Measurements from ENCODE around the gene ZRANB3. TPM values are rescaled to one million over a fixed set of nuclear protein-coding genes. Genes with fewer than 3 reads are reported as not detected.

The ZRANB3 gene
- total and polyA plus RNA-seq, 10 of the 15 experiments (the other 5 are each of a cell fraction or from before 2014, with no cell fraction given): 5.6 to 11.4 (median 9.9) TPM

- TF ChIP-seq, protein P1, sequence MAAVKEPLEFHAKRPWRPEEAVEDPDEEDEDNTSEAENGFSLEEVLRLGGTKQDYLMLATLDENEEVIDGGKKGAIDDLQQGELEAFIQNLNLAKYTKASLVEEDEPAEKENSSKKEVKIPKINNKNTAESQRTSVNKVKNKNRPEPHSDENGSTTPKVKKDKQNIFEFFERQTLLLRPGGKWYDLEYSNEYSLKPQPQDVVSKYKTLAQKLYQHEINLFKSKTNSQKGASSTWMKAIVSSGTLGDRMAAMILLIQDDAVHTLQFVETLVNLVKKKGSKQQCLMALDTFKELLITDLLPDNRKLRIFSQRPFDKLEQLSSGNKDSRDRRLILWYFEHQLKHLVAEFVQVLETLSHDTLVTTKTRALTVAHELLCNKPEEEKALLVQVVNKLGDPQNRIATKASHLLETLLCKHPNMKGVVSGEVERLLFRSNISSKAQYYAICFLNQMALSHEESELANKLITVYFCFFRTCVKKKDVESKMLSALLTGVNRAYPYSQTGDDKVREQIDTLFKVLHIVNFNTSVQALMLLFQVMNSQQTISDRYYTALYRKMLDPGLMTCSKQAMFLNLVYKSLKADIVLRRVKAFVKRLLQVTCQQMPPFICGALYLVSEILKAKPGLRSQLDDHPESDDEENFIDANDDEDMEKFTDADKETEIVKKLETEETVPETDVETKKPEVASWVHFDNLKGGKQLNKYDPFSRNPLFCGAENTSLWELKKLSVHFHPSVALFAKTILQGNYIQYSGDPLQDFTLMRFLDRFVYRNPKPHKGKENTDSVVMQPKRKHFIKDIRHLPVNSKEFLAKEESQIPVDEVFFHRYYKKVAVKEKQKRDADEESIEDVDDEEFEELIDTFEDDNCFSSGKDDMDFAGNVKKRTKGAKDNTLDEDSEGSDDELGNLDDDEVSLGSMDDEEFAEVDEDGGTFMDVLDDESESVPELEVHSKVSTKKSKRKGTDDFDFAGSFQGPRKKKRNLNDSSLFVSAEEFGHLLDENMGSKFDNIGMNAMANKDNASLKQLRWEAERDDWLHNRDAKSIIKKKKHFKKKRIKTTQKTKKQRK (IDR thresholded peaks at IDR 0.05; ENCODE audit: low read depth, low read length): no peak
- no peak for TF ChIP-seq TCF3 (IDR thresholded peaks at IDR 0.05; ENCODE audit: borderline replicate concordance, insufficient read depth, low read depth, low read length)
- no peak for TF ChIP-seq ESRRA (IDR thresholded peaks at IDR 0.05; ENCODE audit: low read length)
- TF ChIP-seq, protein P2, sequence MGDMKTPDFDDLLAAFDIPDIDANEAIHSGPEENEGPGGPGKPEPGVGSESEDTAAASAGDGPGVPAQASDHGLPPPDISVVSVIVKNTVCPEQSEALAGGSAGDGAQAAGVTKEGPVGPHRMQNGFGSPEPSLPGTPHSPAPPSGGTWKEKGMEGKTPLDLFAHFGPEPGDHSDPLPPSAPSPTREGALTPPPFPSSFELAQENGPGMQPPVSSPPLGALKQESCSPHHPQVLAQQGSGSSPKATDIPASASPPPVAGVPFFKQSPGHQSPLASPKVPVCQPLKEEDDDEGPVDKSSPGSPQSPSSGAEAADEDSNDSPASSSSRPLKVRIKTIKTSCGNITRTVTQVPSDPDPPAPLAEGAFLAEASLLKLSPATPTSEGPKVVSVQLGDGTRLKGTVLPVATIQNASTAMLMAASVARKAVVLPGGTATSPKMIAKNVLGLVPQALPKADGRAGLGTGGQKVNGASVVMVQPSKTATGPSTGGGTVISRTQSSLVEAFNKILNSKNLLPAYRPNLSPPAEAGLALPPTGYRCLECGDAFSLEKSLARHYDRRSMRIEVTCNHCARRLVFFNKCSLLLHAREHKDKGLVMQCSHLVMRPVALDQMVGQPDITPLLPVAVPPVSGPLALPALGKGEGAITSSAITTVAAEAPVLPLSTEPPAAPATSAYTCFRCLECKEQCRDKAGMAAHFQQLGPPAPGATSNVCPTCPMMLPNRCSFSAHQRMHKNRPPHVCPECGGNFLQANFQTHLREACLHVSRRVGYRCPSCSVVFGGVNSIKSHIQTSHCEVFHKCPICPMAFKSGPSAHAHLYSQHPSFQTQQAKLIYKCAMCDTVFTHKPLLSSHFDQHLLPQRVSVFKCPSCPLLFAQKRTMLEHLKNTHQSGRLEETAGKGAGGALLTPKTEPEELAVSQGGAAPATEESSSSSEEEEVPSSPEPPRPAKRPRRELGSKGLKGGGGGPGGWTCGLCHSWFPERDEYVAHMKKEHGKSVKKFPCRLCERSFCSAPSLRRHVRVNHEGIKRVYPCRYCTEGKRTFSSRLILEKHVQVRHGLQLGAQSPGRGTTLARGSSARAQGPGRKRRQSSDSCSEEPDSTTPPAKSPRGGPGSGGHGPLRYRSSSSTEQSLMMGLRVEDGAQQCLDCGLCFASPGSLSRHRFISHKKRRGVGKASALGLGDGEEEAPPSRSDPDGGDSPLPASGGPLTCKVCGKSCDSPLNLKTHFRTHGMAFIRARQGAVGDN (IDR thresholded peaks at IDR 0.05): no peak
Measured at GRCh38 chr2:135230150-135230549, 300.9 kb downstream of the ZRANB3 start (continued).

DNA sequence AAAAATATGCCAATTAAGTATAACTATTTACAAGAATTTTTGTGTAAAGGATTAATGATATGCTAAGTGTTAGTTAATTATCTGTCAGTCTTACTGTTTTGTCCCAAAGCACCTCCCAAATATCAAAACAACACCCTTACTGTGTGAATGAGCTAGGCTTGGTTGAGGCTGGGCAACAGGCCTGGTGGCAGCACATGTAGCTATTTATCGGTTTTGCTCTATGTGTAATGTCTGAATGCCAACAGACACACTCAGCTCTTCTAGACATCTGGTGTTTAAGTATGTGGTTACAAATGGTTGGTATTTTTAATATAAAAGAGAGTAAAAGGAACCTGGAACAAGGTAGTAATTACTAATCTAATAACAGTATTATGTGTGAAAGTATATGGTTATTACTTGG is 303.6 kb downstream of the ZRANB3 start:
- no peak overlapping the region for H3K4me3 ChIP-seq
- ChIA-PET POLR2A (no interaction called here), CTCF (no interaction called here), SMC1A (ENCODE audit: uncharacterized antibody, unreplicated experiment) (interaction anchor here (1.0 kb wide), 1 partner anchor 238 kb away, joined by 3 read pairs; no protein-coding TSS in a partner anchor), RAD21 (ENCODE audit: unreplicated experiment) (no interaction called here)
- no TSS peak for BruUV-seq (replicated peaks)
- ATAC-seq (no peak), DNase-seq (ENCODE audit: low read depth, low spot score) (no peak), FAIRE-seq (peak; percentile 44)
- H4K20me1 ChIP-seq (ENCODE audit: control insufficient read depth, insufficient read depth): no peaks in the 10 kb centered on the region
- no peaks in the 10 kb centered on the region for H3K27me3 ChIP-seq (replicated peaks in 1 of 2; ENCODE audit: control insufficient read depth in 2 of 2, insufficient read depth in 2 of 2, low read length in 1 of 2)
- in situ Hi-C loops (cut with MboI) (no loop called here), intact Hi-C loops (cut with micrococcal nuclease; ENCODE audit: unreplicated experiment) (no loop called here)
- H3K4me1 ChIP-seq (ENCODE audit: control insufficient read depth, insufficient read depth, low read length): no peaks in the 10 kb centered on the region
- no peaks in the 10 kb centered on the region for H3K79me2 ChIP-seq (ENCODE audit: control insufficient read depth, insufficient read depth, low read length)
- WGBS (ENCODE audit: insufficient coverage, insufficient replicate concordance, low lambda C conversion rate, missing lambda C conversion rate): 100% methylated on average over 1 of the region's 1 CpG
- no peak overlapping the region for H3K9ac ChIP-seq (ENCODE audit: control insufficient read depth, insufficient read depth, low read length)
- no peaks in the 10 kb centered on the region for H3K9me3 ChIP-seq (replicated peaks; ENCODE audit: control insufficient read depth, insufficient read depth, low read length)
- no peak overlapping the region for H3K4me2 ChIP-seq (ENCODE audit: control insufficient read depth, insufficient read depth)
- H2AFZ ChIP-seq (ENCODE audit: control insufficient read depth, low read depth, low read length): no peak overlapping the region
- no peak overlapping the region for H3K27ac ChIP-seq (ENCODE audit: control insufficient read depth, insufficient read depth)
- peaks cover 0 to 2% of the 10 kb centered on the region in 2 experiments; a peak in 1 of 4 replicates for H3K36me3 ChIP-seq (ENCODE audit: control insufficient read depth in 2 of 2, insufficient read depth in 2 of 2, low read length in 1 of 2)
- TF ChIP-seq KLF5 (IDR thresholded peaks at IDR 0.05; ENCODE audit: partially characterized antibody) (no peak), SPI1 (IDR thresholded peaks at IDR 0.05; ENCODE audit: borderline replicate concordance, insufficient read depth, low read depth, low read length) (no peak), IKZF1 (conservative IDR thresholded peaks at IDR 0.05) (no peak)
- TF ChIP-seq, protein P1 (IDR thresholded peaks at IDR 0.05; ENCODE audit: low read depth, low read length): no peak

All from GM12878 (cell line).